Measurements from ENCODE around the gene S1PR3. TPM values are rescaled to one million over a fixed set of nuclear protein-coding genes. Genes with fewer than 3 reads are reported as not detected.

S1PR3 gene
- total RNA-seq, 2 donors from 2014 or later, result 26.8 to 34.7 TPM

DNA sequence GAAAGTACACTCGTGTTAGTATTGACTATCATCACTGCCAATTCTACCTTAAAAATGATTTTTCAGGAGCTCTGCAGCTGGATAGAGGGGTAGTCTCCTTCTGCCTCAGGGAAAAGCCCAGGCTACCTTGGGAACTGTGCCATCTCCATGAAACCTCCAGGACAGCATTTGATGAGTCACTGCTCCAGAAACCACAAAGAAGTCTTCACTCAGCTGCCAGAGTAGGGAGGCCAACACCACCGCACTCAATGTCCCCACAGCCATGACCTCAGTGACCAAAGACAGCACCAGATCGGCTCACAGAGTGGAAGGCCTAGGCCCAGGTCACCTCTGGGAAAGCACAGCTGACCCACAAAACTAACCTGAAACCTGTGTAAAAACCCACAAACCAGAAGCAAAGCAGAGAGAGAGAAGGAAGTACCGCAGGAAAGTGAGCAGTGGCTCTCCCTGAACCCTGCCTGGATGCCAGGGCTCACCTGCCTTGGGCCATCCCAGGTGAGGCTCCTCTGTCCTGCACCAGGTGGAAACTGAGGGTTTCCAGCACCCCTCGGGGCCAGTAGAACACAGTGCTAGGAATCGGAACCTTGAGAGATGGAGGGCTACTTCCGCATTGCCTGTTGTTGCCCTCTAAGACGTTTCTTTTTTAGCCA, 30.0 kb downstream of the S1PR3 start:
- TF ChIP-seq, protein P1, sequence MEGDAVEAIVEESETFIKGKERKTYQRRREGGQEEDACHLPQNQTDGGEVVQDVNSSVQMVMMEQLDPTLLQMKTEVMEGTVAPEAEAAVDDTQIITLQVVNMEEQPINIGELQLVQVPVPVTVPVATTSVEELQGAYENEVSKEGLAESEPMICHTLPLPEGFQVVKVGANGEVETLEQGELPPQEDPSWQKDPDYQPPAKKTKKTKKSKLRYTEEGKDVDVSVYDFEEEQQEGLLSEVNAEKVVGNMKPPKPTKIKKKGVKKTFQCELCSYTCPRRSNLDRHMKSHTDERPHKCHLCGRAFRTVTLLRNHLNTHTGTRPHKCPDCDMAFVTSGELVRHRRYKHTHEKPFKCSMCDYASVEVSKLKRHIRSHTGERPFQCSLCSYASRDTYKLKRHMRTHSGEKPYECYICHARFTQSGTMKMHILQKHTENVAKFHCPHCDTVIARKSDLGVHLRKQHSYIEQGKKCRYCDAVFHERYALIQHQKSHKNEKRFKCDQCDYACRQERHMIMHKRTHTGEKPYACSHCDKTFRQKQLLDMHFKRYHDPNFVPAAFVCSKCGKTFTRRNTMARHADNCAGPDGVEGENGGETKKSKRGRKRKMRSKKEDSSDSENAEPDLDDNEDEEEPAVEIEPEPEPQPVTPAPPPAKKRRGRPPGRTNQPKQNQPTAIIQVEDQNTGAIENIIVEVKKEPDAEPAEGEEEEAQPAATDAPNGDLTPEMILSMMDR (IDR thresholded peaks at IDR 0.05), result no peak
- peak overlapping the region; percentile 64 to 71 for H3K27ac ChIP-seq
- no peak overlapping the region for H3K4me3 ChIP-seq
- no peaks in the 10 kb centered on the region for H3K9me3 ChIP-seq
- no peaks in the 10 kb centered on the region for H3K27me3 ChIP-seq
- peaks cover 0 to 27% of the 10 kb centered on the region in 2 donors for H3K4me1 ChIP-seq
- peak; percentile 85 for DNase-seq (ENCODE audit: low spot score)
- no peaks in the 10 kb centered on the region for H3K36me3 ChIP-seq

- peak overlapping the region; percentile 64 to 71 for H3K27ac ChIP-seq
- H3K27me3 ChIP-seq, result no peaks in the 10 kb centered on the region
- H3K4me1 ChIP-seq, result peaks cover 0 to 27% of the 10 kb centered on the region in 2 donors
- no peak overlapping the region for H3K4me3 ChIP-seq
- no peaks in the 10 kb centered on the region for H3K36me3 ChIP-seq
- no peak for DNase-seq (ENCODE audit: low spot score)
- H3K9me3 ChIP-seq, result no peaks in the 10 kb centered on the region
- TF ChIP-seq, protein P1 (IDR thresholded peaks at IDR 0.05), result no peak
Measured at GRCh38 chr9:89022001-89022759, 30.9 kb downstream of the S1PR3 start.

DNA sequence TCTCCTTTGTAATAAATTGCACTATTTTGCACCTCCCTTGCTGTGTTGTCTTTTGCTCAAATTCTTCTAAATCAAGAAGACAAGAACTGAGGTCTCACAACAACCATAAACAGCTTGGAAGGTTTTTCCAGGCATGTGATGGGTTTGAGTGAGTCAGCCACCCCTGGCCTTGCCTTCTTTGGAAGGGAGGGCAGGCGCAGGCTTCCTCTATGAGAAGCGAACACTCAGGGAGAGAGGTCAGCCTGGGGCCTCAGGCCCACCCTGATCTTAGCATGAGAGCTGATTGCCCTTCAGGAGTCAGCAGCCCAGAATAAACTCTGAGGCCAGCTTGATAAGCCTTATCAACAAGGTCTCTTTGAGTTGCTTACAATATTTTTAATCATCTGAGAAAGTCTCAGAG, 31.6 kb downstream of the S1PR3 start:
- Histone ChIP-seq H3K4me3 (no peak overlapping the region), H3K36me3 (no peaks in the 10 kb centered on the region), H3K4me1 (peaks cover 0 to 27% of the 10 kb centered on the region in 2 donors), H3K9me3 (no peaks in the 10 kb centered on the region), H3K27me3 (no peaks in the 10 kb centered on the region), H3K27ac (peak overlapping the region; percentile 64 to 71)
- TF ChIP-seq, protein P1 (IDR thresholded peaks at IDR 0.05), result no peak
- peak; percentile 84 for DNase-seq (ENCODE audit: low spot score)

DNA sequence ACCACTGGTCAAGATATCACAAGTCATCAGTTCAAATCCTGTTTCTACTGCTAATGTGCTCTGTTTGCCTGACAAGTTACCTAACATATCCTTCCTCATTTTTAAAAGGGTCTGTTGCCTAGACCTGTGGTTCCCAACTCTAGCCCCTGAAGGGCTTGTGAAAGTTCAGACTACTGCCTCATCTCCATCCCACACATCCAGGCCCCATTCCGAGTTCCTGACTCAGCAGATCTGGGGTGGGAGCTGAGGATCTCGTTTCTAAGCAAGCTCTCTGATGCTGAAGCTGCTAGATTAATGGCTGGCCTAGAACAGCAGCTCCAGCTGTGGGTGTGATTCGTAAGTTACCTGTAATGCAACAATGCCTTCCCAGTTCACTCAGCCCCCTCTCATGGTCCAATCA, 32.5 kb downstream of the S1PR3 start:
- TF ChIP-seq, protein P1 (IDR thresholded peaks at IDR 0.05), result no peak
- no peaks in the 10 kb centered on the region for H3K9me3 ChIP-seq
- DNase-seq (ENCODE audit: low spot score), result no peak
- peak overlapping the region; percentile 64 to 71 for H3K27ac ChIP-seq
- H3K4me3 ChIP-seq, result no peak overlapping the region
- H3K36me3 ChIP-seq, result no peaks in the 10 kb centered on the region
- peaks cover 0 to 27% of the 10 kb centered on the region in 2 donors for H3K4me1 ChIP-seq
- no peaks in the 10 kb centered on the region for H3K27me3 ChIP-seq

GRCh38 chr9:89024727-89025126, 33.5 kb downstream of the S1PR3 start:
- Histone ChIP-seq H3K27me3 (no peaks in the 10 kb centered on the region), H3K9me3 (peaks cover 0 to 9% of the 10 kb centered on the region in 2 donors), H3K27ac (no peak overlapping the region)

More at GRCh38 chr9:89024727-89025126, 33.5 kb downstream of the S1PR3 start:
- H3K4me1 ChIP-seq, result peaks cover 0 to 27% of the 10 kb centered on the region in 2 donors
- no peak overlapping the region for H3K4me3 ChIP-seq
- TF ChIP-seq, protein P1 (IDR thresholded peaks at IDR 0.05), result no peak
- DNase-seq (ENCODE audit: low spot score), result no peak
- no peaks in the 10 kb centered on the region for H3K36me3 ChIP-seq

Data from right atrium auricular region (tissue), 2 donors.